Fibroblast of lung (primary cell): ENCODE data around the gene MRPS34. TPM values are rescaled to one million over a fixed set of nuclear protein-coding genes. Genes with fewer than 3 reads are reported as not detected.

Source experiments
- DNase-seq, 2 donors: peaks; one replicate each; pipeline versions ENCODE4 v3.0.0 to v3.0.0-alpha.2; 2010; ENCODE audit warnings: low read depth in 2 of 2
- H2AFZ ChIP-seq: 2 replicates; pipeline ENCODE4 v1.5.1; 2012; ENCODE audit warnings: low read length, control low read depth, inconsistent platforms
- H3K27ac ChIP-seq: 2 replicates; pipeline ENCODE4 v1.5.1; 2011; ENCODE audit warnings: low read length, control low read depth; ENCODE audit not compliant: insufficient read depth
- H3K27me3 ChIP-seq: 2 replicates; pipeline ENCODE4 v1.5.1; 2011; ENCODE audit warnings: mild to moderate bottlenecking, low read length; ENCODE audit not compliant: control insufficient read depth, insufficient read depth
- H3K36me3 ChIP-seq: 2 replicates; pipeline ENCODE4 v1.5.1; 2011; ENCODE audit warnings: low read length; ENCODE audit not compliant: control insufficient read depth, insufficient read depth
- H3K4me1 ChIP-seq: 2 replicates; pipeline ENCODE4 v1.5.1; 2011; ENCODE audit warnings: low read length; ENCODE audit not compliant: control insufficient read depth, insufficient read depth; ENCODE audit errors: extremely low read depth
- H3K4me2 ChIP-seq: 2 replicates; pipeline ENCODE4 v1.5.1; 2011; ENCODE audit warnings: low read length, control low read depth; ENCODE audit not compliant: insufficient read depth; ENCODE audit errors: extremely low read depth
- H3K4me3 ChIP-seq, 4 experiments: fragments of 200-600 bp in 1 of 4; sonication (generic) in 1 of 4; replicated peaks in 1 of 4; 2 replicates each; pipeline ENCODE4 v1.5.1; 2011 to 2016; ENCODE audit warnings: low read length in 4 of 4, low read depth in 3 of 4, mild to moderate bottlenecking in 3 of 4, control low read depth in 2 of 4, inconsistent platforms in 1 of 4, mixed read lengths in 1 of 4; ENCODE audit not compliant: insufficient read depth in 1 of 4; ENCODE audit errors: control extremely low read depth in 1 of 4
- H3K79me2 ChIP-seq: 2 replicates; pipeline ENCODE4 v1.5.1; 2012; ENCODE audit warnings: mild to moderate bottlenecking, low read length, inconsistent platforms; ENCODE audit not compliant: control insufficient read depth, insufficient read depth
- H3K9ac ChIP-seq: 2 replicates; pipeline ENCODE4 v1.5.1; 2011; ENCODE audit warnings: mild to moderate bottlenecking, low read length, control low read depth; ENCODE audit not compliant: insufficient read depth
- H3K9me3 ChIP-seq: 2 replicates; pipeline ENCODE4 v1.5.1; 2012; ENCODE audit warnings: low read depth, low read length; ENCODE audit not compliant: control insufficient read depth, insufficient read depth
- H4K20me1 ChIP-seq: 2 replicates; pipeline ENCODE4 v1.5.1; 2011; ENCODE audit warnings: low read length; ENCODE audit not compliant: control insufficient read depth, insufficient read depth; ENCODE audit errors: extremely low read depth
- EZH2 ChIP-seq: IDR thresholded peaks from 2 replicates; pipeline ENCODE4 v1.5.1; 2012; ENCODE audit warnings: low read length, control low read depth, mild to moderate bottlenecking; ENCODE audit errors: missing control alignments
- polyA plus RNA-seq, 2 donors: library from polyadenylated mRNA; depleted of rRNA in 1 of 2; stranded (reverse) in 1 of 2; unstranded in 1 of 2; fragments of >200 nt; gene quantifications; 2 replicates each; pipeline ENCODE4 v1.2.1, GENCODE V29; 2011 to 2012; ENCODE audit warnings: missing spikeins in 1 of 2
- total RNA-seq: library from RNA; depleted of rRNA; stranded (reverse); fragments of >200 nt; gene quantifications from 2 replicates; pipeline ENCODE4 v1.2.1, GENCODE V29; 2014
- TF ChIP-seq, protein P1 (sequence below), 2 donors: IDR thresholded peaks in 1 of 2; conservative IDR thresholded peaks in 1 of 2; 1 replicate in 1 of 2; 2 replicates in 1 of 2; pipeline ENCODE4 v1.5.1; 2011 to 2012; ENCODE audit warnings: low read length in 2 of 2, control low read depth in 1 of 2, inconsistent platforms in 1 of 2, low read depth in 1 of 2, mild to moderate bottlenecking in 1 of 2

The MRPS34 gene
- total and polyA plus RNA-seq, 2 donors (not counting 1 experiment from before 2014, with no cell fraction given): 40.1 to 74.3 TPM

DNA sequence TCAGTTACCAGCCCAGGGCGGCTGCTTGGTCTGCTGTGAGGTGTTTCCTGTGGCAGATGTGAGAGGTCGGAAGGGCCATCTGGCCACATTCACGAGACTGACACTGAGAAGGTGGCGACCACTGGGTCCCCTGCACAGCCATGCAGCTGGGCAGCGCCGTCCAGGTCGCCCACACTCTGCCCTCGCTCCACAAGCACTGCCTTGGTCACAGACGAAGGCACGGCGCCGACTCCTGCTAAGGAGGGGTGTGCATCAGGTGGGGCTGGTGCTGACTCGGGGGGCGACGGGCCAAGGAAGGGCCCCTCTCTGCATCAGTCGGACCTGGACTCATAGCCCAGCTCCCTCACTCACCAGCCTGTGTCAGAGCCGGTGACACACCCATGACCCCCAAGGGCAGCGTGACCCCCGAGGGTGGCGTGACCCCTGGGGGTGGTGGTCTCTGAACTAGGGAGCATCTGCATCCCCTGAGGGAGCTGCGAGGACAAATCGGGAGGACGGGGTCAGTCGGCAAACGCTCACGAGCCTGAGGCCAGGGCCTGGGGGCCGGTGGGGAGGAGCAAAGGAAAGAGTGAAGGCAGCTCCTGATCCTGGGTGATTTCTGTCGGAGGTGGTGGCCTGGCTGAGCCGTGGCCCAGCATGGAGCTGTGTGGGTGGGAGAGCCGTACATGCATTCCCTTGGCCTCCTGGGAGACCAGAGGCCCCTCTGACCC, 32.0 kb downstream of the MRPS34 start:
- no peaks in the 10 kb centered on the region for H4K20me1 ChIP-seq
- H3K9me3 ChIP-seq: peaks cover 4% of the 10 kb centered on the region
- H3K4me3 ChIP-seq: no peak overlapping the region
- DNase-seq: no peak
- no peaks in the 10 kb centered on the region for H3K79me2 ChIP-seq
- TF ChIP-seq EZH2: no peak
- TF ChIP-seq, protein P1, sequence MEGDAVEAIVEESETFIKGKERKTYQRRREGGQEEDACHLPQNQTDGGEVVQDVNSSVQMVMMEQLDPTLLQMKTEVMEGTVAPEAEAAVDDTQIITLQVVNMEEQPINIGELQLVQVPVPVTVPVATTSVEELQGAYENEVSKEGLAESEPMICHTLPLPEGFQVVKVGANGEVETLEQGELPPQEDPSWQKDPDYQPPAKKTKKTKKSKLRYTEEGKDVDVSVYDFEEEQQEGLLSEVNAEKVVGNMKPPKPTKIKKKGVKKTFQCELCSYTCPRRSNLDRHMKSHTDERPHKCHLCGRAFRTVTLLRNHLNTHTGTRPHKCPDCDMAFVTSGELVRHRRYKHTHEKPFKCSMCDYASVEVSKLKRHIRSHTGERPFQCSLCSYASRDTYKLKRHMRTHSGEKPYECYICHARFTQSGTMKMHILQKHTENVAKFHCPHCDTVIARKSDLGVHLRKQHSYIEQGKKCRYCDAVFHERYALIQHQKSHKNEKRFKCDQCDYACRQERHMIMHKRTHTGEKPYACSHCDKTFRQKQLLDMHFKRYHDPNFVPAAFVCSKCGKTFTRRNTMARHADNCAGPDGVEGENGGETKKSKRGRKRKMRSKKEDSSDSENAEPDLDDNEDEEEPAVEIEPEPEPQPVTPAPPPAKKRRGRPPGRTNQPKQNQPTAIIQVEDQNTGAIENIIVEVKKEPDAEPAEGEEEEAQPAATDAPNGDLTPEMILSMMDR (conservative IDR thresholded peaks at IDR 0.05 in 1 of 2, IDR thresholded peaks at IDR 0.05 in 1 of 2; ENCODE audit: low read depth in 1 of 2, low read length in 2 of 2): no peak
- no peak overlapping the region for H3K9ac ChIP-seq
- no peaks in the 10 kb centered on the region for H3K4me1 ChIP-seq
- H2AFZ ChIP-seq: no peak overlapping the region
- H3K36me3 ChIP-seq: peaks cover 6% of the 10 kb centered on the region
- H3K27ac ChIP-seq: no peak overlapping the region
- H3K27me3 ChIP-seq: no peaks in the 10 kb centered on the region
- no peak overlapping the region for H3K4me2 ChIP-seq

DNA sequence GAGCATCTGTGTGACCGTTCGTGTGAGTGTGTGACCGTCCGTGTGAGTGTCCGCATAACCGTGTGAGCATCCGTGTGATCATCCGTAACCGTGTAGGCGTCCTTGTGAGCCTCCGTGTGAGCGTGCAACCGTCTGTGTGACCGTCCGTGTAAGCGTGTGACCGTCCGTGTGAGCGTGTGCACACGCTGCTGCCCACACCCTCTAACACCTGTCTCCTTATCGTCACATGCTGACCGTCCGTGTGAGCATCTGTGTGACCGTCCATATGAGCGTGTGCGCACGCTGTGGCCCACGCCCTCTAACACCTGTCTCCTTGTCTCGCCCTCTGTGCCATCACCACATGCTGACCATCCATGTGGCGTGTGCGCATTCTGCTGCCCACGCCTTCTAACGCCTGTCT, 32.7 kb downstream of the MRPS34 start:
- Histone ChIP-seq H3K79me2 (peaks cover 2% of the 10 kb centered on the region), H3K4me3 (no peak overlapping the region), H3K27me3 (no peaks in the 10 kb centered on the region), H3K36me3 (peaks cover 8% of the 10 kb centered on the region), H3K4me2 (no peak overlapping the region), H3K9me3 (peaks cover 6% of the 10 kb centered on the region), H2AFZ (no peak overlapping the region), H4K20me1 (no peaks in the 10 kb centered on the region), H3K9ac (no peak overlapping the region), H3K4me1 (no peaks in the 10 kb centered on the region), H3K27ac (no peak overlapping the region)
- no peak for TF ChIP-seq EZH2
- TF ChIP-seq, protein P1 (conservative IDR thresholded peaks at IDR 0.05 in 1 of 2, IDR thresholded peaks at IDR 0.05 in 1 of 2; ENCODE audit: low read depth in 1 of 2, low read length in 2 of 2): no peak
- DNase-seq: no peak

DNA sequence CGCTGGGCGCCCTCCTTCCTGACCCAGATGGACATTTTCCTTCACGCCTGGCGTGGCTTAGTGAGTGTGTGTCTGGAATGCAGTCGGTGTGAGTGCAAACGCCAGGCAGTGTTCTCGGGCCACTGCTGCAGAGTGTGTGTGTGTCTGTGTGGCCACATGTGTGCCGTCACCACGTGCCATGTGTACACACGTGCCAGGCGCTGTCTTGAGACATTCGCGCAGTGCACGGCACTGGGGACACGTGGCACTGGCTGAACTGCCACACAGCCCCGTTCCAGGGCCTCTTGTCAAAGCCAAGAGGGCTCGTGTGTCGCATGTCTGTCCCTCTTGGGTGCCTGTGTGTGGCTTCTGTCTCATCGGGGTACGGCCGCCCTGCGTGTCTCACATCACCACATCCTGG, 38.1 kb downstream of the MRPS34 start:
- Histone ChIP-seq H3K9me3 (peaks cover 8% of the 10 kb centered on the region), H3K4me2 (no peak overlapping the region), H3K9ac (no peak overlapping the region), H3K36me3 (peaks cover 18% of the 10 kb centered on the region), H3K27me3 (no peaks in the 10 kb centered on the region), H3K79me2 (peaks cover 2% of the 10 kb centered on the region), H2AFZ (no peak overlapping the region), H3K4me3 (no peak overlapping the region), H4K20me1 (no peaks in the 10 kb centered on the region), H3K27ac (no peak overlapping the region), H3K4me1 (no peaks in the 10 kb centered on the region)
- TF ChIP-seq EZH2: no peak
- DNase-seq: no peak
